HepG2 (cell line): ENCODE results near the gene GORASP2. TPM values are rescaled to one million over a fixed set of nuclear protein-coding genes. Genes with fewer than 3 reads are reported as not detected.

Experiments
- ATAC-seq: fragments of 200-7000 bp; cut with Tn5 transposase; 3 replicates; pipeline ENCODE4 v1.9.1; 2020; ENCODE audit warnings: mild to moderate bottlenecking, moderate library complexity
- Bru-seq: library from RNA; stranded (reverse); fragments of 400-500 nt; gene quantifications from one replicate; lab custom pipeline; 2021; lab: Mats Ljungman, UMichigan
- BruChase-seq, 2 experiments: library from RNA; stranded (reverse); fragments of 400-500 nt; gene quantifications; one replicate each; lab custom pipeline; 2021; lab: Mats Ljungman, UMichigan
- BruUV-seq: library from RNA; stranded (reverse); fragments of 400-500 nt; replicated peaks from 2 replicates; lab custom pipeline; 2021; lab: Mats Ljungman, UMichigan
- CTCF ChIA-PET: fragments of 300-600 bp; formaldehyde crosslinking; extraction: SDS; loops from one replicate; lab custom pipeline; 2021; ENCODE audit warnings: low total read pairs, inconsistent platforms, low intra/inter-chr PET ratio; lab: Yijun Ruan, JAX
- POLR2A ChIA-PET: fragments of 350-600 bp; sonication (Branson Sonifier 250); formaldehyde crosslinking; loops from one replicate; lab custom pipeline; 2020; ENCODE audit warnings: antibody characterized with exemption, inconsistent platforms; lab: Yijun Ruan, JAX
- DNase-seq: peaks from one replicate; pipeline ENCODE4 v3.0.0-alpha.2; 2015; ENCODE audit warnings: low spot score
- FAIRE-seq: peaks from 3 replicates; lab custom pipeline; 2011; peaks lifted over from hg19 to GRCh38; lab: Jason Lieb, UNC
- H2AFZ ChIP-seq: one replicate; pipeline ENCODE4 v1.6.1; 2011; ENCODE audit warnings: low read length, inconsistent platforms
- H3K27ac ChIP-seq: fragments of 300-600 bp; 3 replicates; pipeline ENCODE4 v1.8.0; 2011; ENCODE audit warnings: mixed run types, mild to moderate bottlenecking, mixed read lengths, low read length, inconsistent platforms; ENCODE audit not compliant: insufficient read depth; ENCODE audit errors: extremely low read length
- H3K27me3 ChIP-seq, 2 experiments: fragments of 200-600 bp in 1 of 2; 2 replicates in 1 of 2; 3 replicates in 1 of 2; pipeline versions ENCODE4 v1.6.0 to v1.8.0; 2011; ENCODE audit warnings: low read length in 2 of 2, mild to moderate bottlenecking in 2 of 2, moderate library complexity in 2 of 2, inconsistent platforms in 1 of 2; ENCODE audit not compliant: insufficient read depth in 2 of 2, control insufficient read depth in 1 of 2
- H3K36me3 ChIP-seq, 2 experiments: fragments of 200-600 bp in 1 of 2; replicated peaks in 1 of 2; 2 replicates in 1 of 2; 3 replicates in 1 of 2; pipeline versions ENCODE4 v1.5.1 to v1.8.0; 2011; ENCODE audit warnings: low read length in 2 of 2, inconsistent platforms in 1 of 2; ENCODE audit not compliant: insufficient read depth in 2 of 2, control insufficient read depth in 1 of 2
- H3K4me1 ChIP-seq: 2 replicates; pipeline ENCODE4 v1.5.1; 2012; ENCODE audit warnings: low read length, inconsistent platforms; ENCODE audit not compliant: insufficient read depth
- H3K4me2 ChIP-seq: 2 replicates; pipeline ENCODE4 v1.6.0; 2011; ENCODE audit warnings: low read depth, low read length, inconsistent platforms
- H3K4me3 ChIP-seq, 3 experiments: fragments of 200-600 bp in 1 of 3; sonication (generic), shearing (Covaris generic) in 1 of 3; replicated peaks in 1 of 3; 2 replicates each; pipeline ENCODE4 v1.5.1; 2011 to 2016; ENCODE audit warnings: low read length in 3 of 3, inconsistent platforms in 2 of 3, low read depth in 2 of 3, mild to moderate bottlenecking in 2 of 3, control low read depth in 1 of 3, mixed read lengths in 1 of 3; ENCODE audit not compliant: insufficient read depth in 1 of 3
- H3K79me2 ChIP-seq: one replicate; pipeline ENCODE4 v1.6.1; 2011; ENCODE audit warnings: low read length, inconsistent platforms; ENCODE audit not compliant: insufficient read depth
- H3K9ac ChIP-seq: 2 replicates; pipeline ENCODE4 v1.6.0; 2011; ENCODE audit warnings: mild to moderate bottlenecking, low read depth, low read length, inconsistent platforms; ENCODE audit not compliant: insufficient read depth
- H3K9me3 ChIP-seq: 2 replicates; pipeline ENCODE4 v1.5.1; 2012; ENCODE audit warnings: mild to moderate bottlenecking, low read length
- H4K20me1 ChIP-seq: 2 replicates; pipeline ENCODE4 v1.6.0; 2011; ENCODE audit warnings: inconsistent platforms, mild to moderate bottlenecking, low read length, moderate library complexity; ENCODE audit not compliant: insufficient read depth
- CCDC6 ChIP-seq: sonication (generic); formaldehyde crosslinking; IDR thresholded peaks from 2 replicates; pipeline ENCODE4 v1.8.1; 2022; ENCODE audit warnings: mild to moderate bottlenecking, missing genetic modification reagents, moderate library complexity
- CHD4 ChIP-seq: fragments of 200-600 bp; sonication (generic); IDR thresholded peaks from 2 replicates; pipeline ENCODE4 v1.7.0; 2017; ENCODE audit warnings: mild to moderate bottlenecking, low read length, borderline replicate concordance
- GTF2F1 ChIP-seq: fragments of 150-350 bp; IDR thresholded peaks from 2 replicates; pipeline ENCODE4 v1.6.1; 2014; ENCODE audit warnings: low read length
- HOXA5 ChIP-seq: sonication (generic); formaldehyde crosslinking; IDR thresholded peaks from 2 replicates; pipeline ENCODE4 v1.4.0; 2020; ENCODE audit warnings: missing genetic modification reagents
- KDM6A ChIP-seq: IDR thresholded peaks from 2 replicates; pipeline ENCODE4 v1.6.1; 2016; ENCODE audit warnings: low read depth
- KLF6 ChIP-seq: IDR thresholded peaks from 2 replicates; pipeline ENCODE4 v1.8.0; 2016; ENCODE audit warnings: missing biosample characterization, missing genetic modification reagents
- MIER3 ChIP-seq: IDR thresholded peaks from 2 replicates; pipeline ENCODE4 v1.6.1; 2016; ENCODE audit warnings: missing compliant biosample characterization, borderline replicate concordance
- MTA3 ChIP-seq: sonication (generic); formaldehyde crosslinking; IDR thresholded peaks from 2 replicates; pipeline ENCODE4 v1.4.0; 2020; ENCODE audit warnings: missing genetic modification reagents
- SNAPC2 ChIP-seq: sonication (generic); formaldehyde crosslinking; IDR thresholded peaks from 2 replicates; pipeline ENCODE4 v1.8.1; 2022; ENCODE audit warnings: mild to moderate bottlenecking, missing genetic modification reagents
- THYN1 ChIP-seq: sonication (generic); formaldehyde crosslinking; IDR thresholded peaks from 2 replicates; pipeline ENCODE4 v1.8.1; 2023; ENCODE audit warnings: low read depth, mild to moderate bottlenecking, moderate library complexity, missing genetic modification reagents, borderline replicate concordance
- ZNF20 ChIP-seq: sonication (generic); formaldehyde crosslinking; IDR thresholded peaks from 2 replicates; pipeline ENCODE4 v1.4.0; 2020; ENCODE audit warnings: mild to moderate bottlenecking, moderate library complexity, missing genetic modification reagents
- ZNF674 ChIP-seq: sonication (generic); formaldehyde crosslinking; IDR thresholded peaks from 2 replicates; pipeline ENCODE4 v1.5.0; 2020; ENCODE audit warnings: low read depth, mild to moderate bottlenecking, missing genetic modification reagents
- ZNF75D ChIP-seq: sonication (generic); formaldehyde crosslinking; IDR thresholded peaks from 2 replicates; pipeline ENCODE4 v1.8.1; 2023; ENCODE audit warnings: missing genetic modification reagents, mild to moderate bottlenecking, borderline replicate concordance
- WGBS: methylation state at CpG from one replicate; pipeline ENCODE4 v1.1.6; 2017; ENCODE audit warnings: low lambda C conversion rate; 5-methylcytosine and 5-hydroxymethylcytosine counted together
- in situ Hi-C: cut with HindIII; loops from 2 replicates; pipeline ENCODE4 v1.10.0; 2017; ENCODE audit warnings: low pct_unique_long_range_greater_than_20kb; ENCODE audit not compliant: extremely low pct_ligation_motif_present
- intact Hi-C: fragments of 100-400 bp; cut with micrococcal nuclease; formaldehyde crosslinking; loops from one replicate; pipeline ENCODE4 v1.10.0; 2022; ENCODE audit not compliant: unreplicated experiment
- long read RNA-seq, 2 experiments: library from RNA in 1 of 2; library from polyadenylated mRNA in 1 of 2; stranded (forward) in 1 of 2; unstranded in 1 of 2; transcript quantifications; one replicate each; pipeline ENCODE4 v2.0.0, GENCODE V29; 2019 to 2022
- polyA minus RNA-seq, 3 experiments: library from RNA; depleted of rRNA, polyadenylated mRNA; stranded (reverse); fragments of >200 nt; gene quantifications; 2 replicates each; pipeline ENCODE4 v1.2.3, GENCODE V29; 2011; ENCODE audit warnings: low replicate concordance in 1 of 3
- polyA plus RNA-seq, 8 experiments: library from polyadenylated mRNA; depleted of rRNA in 3 of 8; stranded (reverse) in 7 of 8; unstranded in 1 of 8; fragments of >200 nt; fragmentation: Illumina TruSeq in 4 of 8; extraction: Trizol in 4 of 8; gene quantifications; 2 replicates each; pipeline versions ENCODE4 v1.2.1 to v1.2.3, GENCODE V29; 2011 to 2016; ENCODE audit warnings: low read depth in 4 of 8, missing spikeins in 1 of 8, mixed read lengths in 1 of 8; ENCODE audit not compliant: insufficient read depth in 1 of 8
- total RNA-seq, 5 experiments: library from RNA; depleted of rRNA; stranded (reverse); fragments of >200 nt; fragmentation: Illumina TruSeq; extraction: Trizol; gene quantifications; 2 replicates each; pipeline ENCODE4 v1.2.3, GENCODE V29; 2016; ENCODE audit warnings: low read depth in 1 of 5
- TF ChIP-seq, protein P1 (sequence below): sonication (generic); formaldehyde crosslinking; IDR thresholded peaks from 2 replicates; pipeline ENCODE4 v1.4.0; 2020; ENCODE audit warnings: missing genetic modification reagents, borderline replicate concordance

The GORASP2 gene
- total RNA-seq (2016; rRNA removed; fragmentation: Illumina TruSeq; extraction: Trizol): 97.3 and 103 TPM in 2 replicates
- total RNA-seq (2016; cell fraction: cytosol; rRNA removed; fragmentation: Illumina TruSeq; extraction: Trizol; ENCODE audit: low read depth): 22.0 and 22.8 TPM in 2 replicates
- total RNA-seq (2016; cell fraction: insoluble cytoplasmic fraction; rRNA removed; fragmentation: Illumina TruSeq; extraction: Trizol): 82.8 and 104 TPM in 2 replicates
- 51.0 and 56.4 TPM in 2 replicates for total RNA-seq (2016; cell fraction: membrane; rRNA removed; fragmentation: Illumina TruSeq; extraction: Trizol)
- 78.9 and 79.4 TPM in 2 replicates for total RNA-seq (2016; cell fraction: nucleus; rRNA removed; fragmentation: Illumina TruSeq; extraction: Trizol)
- polyA plus RNA-seq (2011; rRNA removed): 190 and 239 TPM in 2 replicates
- polyA plus RNA-seq (2011; cell fraction: cytosol; rRNA removed): 210 and 213 TPM in 2 replicates
- polyA plus RNA-seq (2011; cell fraction: nucleus; rRNA removed): 82.9 and 100 TPM in 2 replicates
- 89.3 and 114 TPM in 2 replicates for polyA plus RNA-seq (2012)
- 27.3 and 29.3 TPM in 2 replicates for polyA plus RNA-seq (2016; cell fraction: cytosol; fragmentation: Illumina TruSeq; extraction: Trizol; ENCODE audit: low read depth)
- 157 and 193 TPM in 2 replicates for polyA plus RNA-seq (2016; cell fraction: insoluble cytoplasmic fraction; fragmentation: Illumina TruSeq; extraction: Trizol; ENCODE audit: low read depth)
- 52.8 and 61.7 TPM in 2 replicates for polyA plus RNA-seq (2016; cell fraction: membrane; fragmentation: Illumina TruSeq; extraction: Trizol; ENCODE audit: low read depth)
- 107 and 115 TPM in 2 replicates for polyA plus RNA-seq (2016; cell fraction: nucleus; fragmentation: Illumina TruSeq; extraction: Trizol; ENCODE audit: insufficient read depth, low read depth)
- polyA minus RNA-seq (2011; rRNA and poly(A)+ RNA removed; ENCODE audit: low replicate concordance): 108 and 236 TPM in 2 replicates
- 74.6 and 85.1 TPM in 2 replicates for polyA minus RNA-seq (2011; cell fraction: cytosol; rRNA and poly(A)+ RNA removed)
- polyA minus RNA-seq (2011; cell fraction: nucleus; rRNA and poly(A)+ RNA removed): 157 and 204 TPM in 2 replicates
- percentile 99 among the genes with signal in this experiment for Bru-seq, nascent RNA
- BruChase-seq, experiment 1, labeled RNA remaining after a 6-hour chase: percentile 95 among the genes with signal in this experiment
- percentile 97 among the genes with signal in this experiment for BruChase-seq, experiment 2, labeled RNA remaining after a 2-hour chase
- long read RNA-seq, experiment 1, transcript GORASP2-201 (10 exons, 3,173 nt): major isoform, 184 of 221 reads
- long read RNA-seq, experiment 1, partial matches to known transcripts: 11 of 221 reads
- long read RNA-seq, experiment 1, other reads (novel, unspliced or antisense): 22 of 221 reads
- long read RNA-seq, experiment 2, transcript GORASP2-207 (5 exons, 2,096 nt): minor isoform, 8 of 475 reads
- long read RNA-seq, experiment 2, transcript GORASP2-201 (10 exons, 3,173 nt): major isoform, 259 of 475 reads
- long read RNA-seq, experiment 2, partial matches to known transcripts: 166 of 475 reads
- long read RNA-seq, experiment 2, other reads (novel, unspliced or antisense): 40 of 475 reads

DNA sequence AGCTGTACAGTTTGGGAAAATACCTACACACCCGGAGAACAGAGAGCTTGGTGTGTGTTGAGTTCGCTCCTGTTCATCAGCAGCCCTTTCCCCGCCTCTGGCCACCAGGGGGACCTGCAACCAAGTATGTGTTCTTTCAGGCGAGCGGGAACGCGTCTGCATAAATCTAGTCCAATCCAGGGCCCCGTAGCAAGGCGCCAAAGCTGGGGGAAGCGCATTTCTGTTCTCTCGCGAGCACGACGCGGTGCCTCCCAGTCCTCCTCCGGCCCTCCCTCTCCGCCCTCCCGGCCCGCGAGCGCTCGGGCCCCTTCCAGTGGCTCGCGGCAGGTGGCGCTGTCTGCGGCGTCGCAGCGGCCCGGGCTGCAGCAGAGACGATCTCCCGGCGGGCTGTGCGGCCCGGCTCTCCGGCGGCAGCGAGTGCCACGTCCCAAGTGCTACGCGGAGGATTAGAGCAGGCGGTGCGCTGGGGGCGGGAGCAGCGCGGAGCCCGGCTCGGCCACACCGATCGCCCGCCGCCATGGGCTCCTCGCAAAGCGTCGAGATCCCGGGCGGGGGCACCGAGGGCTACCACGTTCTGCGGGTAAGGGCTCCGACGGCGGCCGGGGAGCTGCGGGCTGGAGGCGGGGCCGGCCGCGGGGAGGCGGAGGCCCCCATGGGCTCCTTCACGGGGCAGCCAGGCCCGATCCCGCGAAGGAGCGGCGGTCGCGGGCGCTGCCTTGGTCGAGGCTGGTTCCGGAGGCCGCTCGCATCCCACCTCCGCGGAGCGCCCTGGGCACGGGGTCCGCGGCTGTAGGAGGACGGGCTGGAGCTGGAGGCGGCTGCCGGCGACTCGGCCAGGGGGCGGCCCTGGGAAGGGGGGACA is at the start of gene GORASP2:
Gene GORASP2 (plus strand): TSS at position 430 of the 862 bp plus-strand sequence. CDS start 88 bp downstream, at position 518.
- DNase-seq: peak; percentile 100
- peak within 1 kb of the TSS; percentile 100 for H3K9ac ChIP-seq
- intact Hi-C loops (loop anchor here (1.0 to 2.0 kb wide), 2 partner anchors 214 to 504 kb away; partner anchors contain the start of genes METTL8 and SP5), in situ Hi-C loops (no loop called here)
- H3K9me3 ChIP-seq: no peaks in the 10 kb centered on the region
- peak within 1 kb of the TSS; percentile 83 to 97 (median 92) for H3K4me3 ChIP-seq
- BruUV-seq: no TSS peak
- POLR2A ChIA-PET: interaction anchor here (0.7 to 3.1 kb wide), 20 partner anchors 9 to 1626 kb away, joined by 3 to 39 read pairs (median 6); partner anchors contain the start of genes DCAF17, METTL8 and SP5
- WGBS: 1% methylated on average over 38 of the region's 95 CpGs
- CTCF ChIA-PET: interaction anchor here (2.0 kb wide), 1 partner anchor 44 kb away, joined by 4 read pairs; no protein-coding TSS in a partner anchor
- H4K20me1 ChIP-seq: peaks cover 44% of the 10 kb centered on the region
- no peaks in the 10 kb centered on the region; a peak in 1 of 5 replicates for H3K27me3 ChIP-seq
- ATAC-seq: peak; percentile 94
- H3K27ac ChIP-seq: peak within 1 kb of the TSS; percentile 94
- H3K36me3 ChIP-seq: 0 out of 5 replicates have a peak, but pooled peaks cover 0 to 3% of the 10 kb centered on the region in 2 experiments
- peak; percentile 79 for FAIRE-seq
- peak within 1 kb of the TSS; percentile 74 for H2AFZ ChIP-seq
- H3K4me1 ChIP-seq: peaks cover 56% of the 10 kb centered on the region
- H3K4me2 ChIP-seq: peak within 1 kb of the TSS; percentile 91
- peaks cover 64% of the 10 kb centered on the region for H3K79me2 ChIP-seq
- TF ChIP-seq GTF2F1: no peak
- 0 out of 2 replicates have a peak, but pooled peaks have one; percentile 55 for TF ChIP-seq KDM6A (CRISPR knock-in tag)
- TF ChIP-seq MTA3 (CRISPR knock-in tag): no peak
- peak; percentile 90 for TF ChIP-seq CCDC6 (CRISPR knock-in tag)
- TF ChIP-seq CHD4: no peak
- TF ChIP-seq SNAPC2 (CRISPR knock-in tag): peak; percentile 97; the same call in 1 of the 2 replicates
- TF ChIP-seq THYN1 (CRISPR knock-in tag): peak; percentile 99
- TF ChIP-seq ZNF75D (CRISPR knock-in tag): peak; percentile 59; the same call in 1 of the 2 replicates
- 0 out of 2 replicates have a peak, but pooled peaks have one; percentile 27 for TF ChIP-seq ZNF674 (CRISPR knock-in tag)
- TF ChIP-seq ZNF20 (CRISPR knock-in tag): no peak
- TF ChIP-seq, protein P1, sequence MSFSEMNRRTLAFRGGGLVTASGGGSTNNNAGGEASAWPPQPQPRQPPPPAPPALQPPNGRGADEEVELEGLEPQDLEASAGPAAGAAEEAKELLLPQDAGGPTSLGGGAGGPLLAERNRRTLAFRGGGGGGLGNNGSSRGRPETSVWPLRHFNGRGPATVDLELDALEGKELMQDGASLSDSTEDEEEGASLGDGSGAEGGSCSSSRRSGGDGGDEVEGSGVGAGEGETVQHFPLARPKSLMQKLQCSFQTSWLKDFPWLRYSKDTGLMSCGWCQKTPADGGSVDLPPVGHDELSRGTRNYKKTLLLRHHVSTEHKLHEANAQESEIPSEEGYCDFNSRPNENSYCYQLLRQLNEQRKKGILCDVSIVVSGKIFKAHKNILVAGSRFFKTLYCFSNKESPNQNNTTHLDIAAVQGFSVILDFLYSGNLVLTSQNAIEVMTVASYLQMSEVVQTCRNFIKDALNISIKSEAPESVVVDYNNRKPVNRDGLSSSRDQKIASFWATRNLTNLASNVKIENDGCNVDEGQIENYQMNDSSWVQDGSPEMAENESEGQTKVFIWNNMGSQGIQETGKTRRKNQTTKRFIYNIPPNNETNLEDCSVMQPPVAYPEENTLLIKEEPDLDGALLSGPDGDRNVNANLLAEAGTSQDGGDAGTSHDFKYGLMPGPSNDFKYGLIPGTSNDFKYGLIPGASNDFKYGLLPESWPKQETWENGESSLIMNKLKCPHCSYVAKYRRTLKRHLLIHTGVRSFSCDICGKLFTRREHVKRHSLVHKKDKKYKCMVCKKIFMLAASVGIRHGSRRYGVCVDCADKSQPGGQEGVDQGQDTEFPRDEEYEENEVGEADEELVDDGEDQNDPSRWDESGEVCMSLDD (CRISPR knock-in tag): no peak; the same call in 1 of the 2 replicates
- peak; percentile 97 for TF ChIP-seq HOXA5 (CRISPR knock-in tag)
- peak; percentile 98 for TF ChIP-seq KLF6 (CRISPR knock-in tag)
- peak; percentile 97 for TF ChIP-seq MIER3 (CRISPR knock-in tag)
